Smooth muscle cell (in vitro differentiated cells): ENCODE data around the gene APCDD1L. TPM values are rescaled to one million over a fixed set of nuclear protein-coding genes. Genes with fewer than 3 reads are reported as not detected.

Experiments
- DNase-seq: peaks from one replicate; lab custom pipeline; 2025; ENCODE audit not compliant: unreplicated experiment; lab: John Stamatoyannopoulos, UW
- H2AFZ ChIP-seq: fragments of 200-600 bp; sonication (generic); 2 replicates; pipeline ENCODE4 v1.6.0; 2016; ENCODE audit warnings: antibody characterized with exemption, low read depth, mild to moderate bottlenecking
- H3F3A ChIP-seq: fragments of 200-600 bp; sonication (generic); 2 replicates; pipeline ENCODE4 v1.6.0; 2017; ENCODE audit warnings: antibody characterized with exemption, low read depth
- H3K27ac ChIP-seq: fragments of 200-600 bp; sonication (generic); 2 replicates; pipeline ENCODE4 v1.5.1; 2016; ENCODE audit warnings: low read depth, mild to moderate bottlenecking
- H3K27me3 ChIP-seq: fragments of 200-600 bp; sonication (generic); 2 replicates; pipeline ENCODE4 v1.6.1; 2016; ENCODE audit warnings: low read depth, mild to moderate bottlenecking
- H3K36me3 ChIP-seq: fragments of 200-600 bp; sonication (generic); 2 replicates; pipeline ENCODE4 v1.5.1; 2016; ENCODE audit warnings: low read depth
- H3K4me1 ChIP-seq: fragments of 200-600 bp; sonication (generic); 2 replicates; pipeline ENCODE4 v1.5.1; 2016; ENCODE audit warnings: low read depth
- H3K4me2 ChIP-seq: fragments of 200-600 bp; sonication (generic); 2 replicates; pipeline ENCODE4 v1.6.0; 2016; ENCODE audit warnings: mild to moderate bottlenecking
- H3K4me3 ChIP-seq: fragments of 200-600 bp; sonication (generic); 2 replicates; pipeline ENCODE4 v1.5.1; 2016; ENCODE audit warnings: mild to moderate bottlenecking
- H3K79me2 ChIP-seq: fragments of 200-600 bp; sonication (generic); 2 replicates; pipeline ENCODE4 v1.6.0; 2016; ENCODE audit warnings: low read depth, mild to moderate bottlenecking
- H3K9ac ChIP-seq: fragments of 200-600 bp; sonication (generic); 2 replicates; pipeline ENCODE4 v1.6.0; 2016; ENCODE audit warnings: low read depth
- H3K9me3 ChIP-seq: fragments of 200-600 bp; sonication (generic); replicated peaks from 2 replicates; pipeline ENCODE4 v1.5.1; 2016; ENCODE audit warnings: low read depth
- H4K20me1 ChIP-seq: fragments of 200-600 bp; sonication (generic); 2 replicates; pipeline ENCODE4 v1.6.0; 2016; ENCODE audit warnings: low read depth
- WGBS: methylation state at CpG from one replicate; pipeline ENCODE4 v1.1.7; 2016; ENCODE audit warnings: low lambda C conversion rate; 5-methylcytosine and 5-hydroxymethylcytosine counted together
- polyA plus RNA-seq: library from polyadenylated mRNA; unstranded; fragments of >200 nt; fragmentation: Nextera tagmentation; extraction: Ambion mirVana; gene quantifications from 2 replicates; pipeline ENCODE4 v1.2.1, GENCODE V29; 2016
- total RNA-seq: library from RNA; depleted of rRNA; stranded (reverse); fragments of >200 nt; gene quantifications from 2 replicates; pipeline ENCODE4 v1.2.3, GENCODE V29; 2014
- TF ChIP-seq, protein P1 (sequence below): fragments of 200-600 bp; sonication (generic); IDR thresholded peaks from 2 replicates; pipeline ENCODE4 v1.5.1; 2017; ENCODE audit warnings: borderline replicate concordance, mild to moderate bottlenecking, antibody characterized with exemption; ENCODE audit not compliant: insufficient read depth, poor library complexity, severe bottlenecking

The APCDD1L gene
- total and polyA plus RNA-seq, 2 experiments from 2014 or later, result 9.4 to 18.3 TPM

- H3K4me3 ChIP-seq, result no peak overlapping the region
- 87% methylated on average over 10 of the region's 10 CpGs for WGBS
- no peak for DNase-seq
- H3K36me3 ChIP-seq, result no peaks in the 10 kb centered on the region
- no peak overlapping the region for H2AFZ ChIP-seq
- no peaks in the 10 kb centered on the region for H3F3A ChIP-seq
- peaks cover 8% of the 10 kb centered on the region for H3K4me1 ChIP-seq
- no peaks in the 10 kb centered on the region for H3K27me3 ChIP-seq
- no peaks in the 10 kb centered on the region for H4K20me1 ChIP-seq
- TF ChIP-seq, protein P1, sequence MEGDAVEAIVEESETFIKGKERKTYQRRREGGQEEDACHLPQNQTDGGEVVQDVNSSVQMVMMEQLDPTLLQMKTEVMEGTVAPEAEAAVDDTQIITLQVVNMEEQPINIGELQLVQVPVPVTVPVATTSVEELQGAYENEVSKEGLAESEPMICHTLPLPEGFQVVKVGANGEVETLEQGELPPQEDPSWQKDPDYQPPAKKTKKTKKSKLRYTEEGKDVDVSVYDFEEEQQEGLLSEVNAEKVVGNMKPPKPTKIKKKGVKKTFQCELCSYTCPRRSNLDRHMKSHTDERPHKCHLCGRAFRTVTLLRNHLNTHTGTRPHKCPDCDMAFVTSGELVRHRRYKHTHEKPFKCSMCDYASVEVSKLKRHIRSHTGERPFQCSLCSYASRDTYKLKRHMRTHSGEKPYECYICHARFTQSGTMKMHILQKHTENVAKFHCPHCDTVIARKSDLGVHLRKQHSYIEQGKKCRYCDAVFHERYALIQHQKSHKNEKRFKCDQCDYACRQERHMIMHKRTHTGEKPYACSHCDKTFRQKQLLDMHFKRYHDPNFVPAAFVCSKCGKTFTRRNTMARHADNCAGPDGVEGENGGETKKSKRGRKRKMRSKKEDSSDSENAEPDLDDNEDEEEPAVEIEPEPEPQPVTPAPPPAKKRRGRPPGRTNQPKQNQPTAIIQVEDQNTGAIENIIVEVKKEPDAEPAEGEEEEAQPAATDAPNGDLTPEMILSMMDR, result no peak
- H3K27ac ChIP-seq, result no peak overlapping the region
- H3K4me2 ChIP-seq, result no peak overlapping the region
- no peaks in the 10 kb centered on the region for H3K9me3 ChIP-seq
- no peak overlapping the region for H3K9ac ChIP-seq
- H3K79me2 ChIP-seq, result no peaks in the 10 kb centered on the region
Observed at GRCh38 chr20:58557733-58558342, 42.6 kb upstream of the APCDD1L start.

DNA sequence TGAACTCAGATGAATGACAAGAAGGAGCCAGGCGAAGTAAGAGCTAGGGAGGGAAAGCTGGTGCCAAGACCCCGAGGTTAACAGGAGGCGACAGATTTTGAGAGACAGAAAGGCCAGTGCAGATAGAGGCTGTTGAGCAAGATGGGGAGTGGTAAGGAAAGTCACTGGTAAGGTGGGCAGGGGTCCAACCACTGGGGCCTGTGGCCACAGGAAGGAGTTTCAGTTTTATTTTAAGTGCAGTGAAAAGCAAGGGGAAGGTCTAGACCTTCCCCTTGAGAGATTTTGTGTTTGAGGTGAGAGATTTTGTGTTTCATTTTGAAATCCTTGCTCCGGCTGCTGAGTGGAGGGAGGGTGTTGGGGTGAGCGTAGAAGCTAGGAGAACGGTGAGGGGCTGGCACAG lies 41.8 kb upstream of the APCDD1L start:
- Histone ChIP-seq H3F3A (no peaks in the 10 kb centered on the region), H4K20me1 (no peaks in the 10 kb centered on the region), H3K9ac (no peak overlapping the region), H3K4me2 (no peak overlapping the region), H2AFZ (no peak overlapping the region), H3K36me3 (no peaks in the 10 kb centered on the region), H3K27ac (no peak overlapping the region), H3K4me1 (peaks cover 8% of the 10 kb centered on the region), H3K9me3 (no peaks in the 10 kb centered on the region), H3K4me3 (no peak overlapping the region), H3K79me2 (no peaks in the 10 kb centered on the region), H3K27me3 (no peaks in the 10 kb centered on the region)
- WGBS, result 91% methylated on average over 6 of the region's 6 CpGs
- no peak for DNase-seq
- TF ChIP-seq, protein P1, result no peak

DNA sequence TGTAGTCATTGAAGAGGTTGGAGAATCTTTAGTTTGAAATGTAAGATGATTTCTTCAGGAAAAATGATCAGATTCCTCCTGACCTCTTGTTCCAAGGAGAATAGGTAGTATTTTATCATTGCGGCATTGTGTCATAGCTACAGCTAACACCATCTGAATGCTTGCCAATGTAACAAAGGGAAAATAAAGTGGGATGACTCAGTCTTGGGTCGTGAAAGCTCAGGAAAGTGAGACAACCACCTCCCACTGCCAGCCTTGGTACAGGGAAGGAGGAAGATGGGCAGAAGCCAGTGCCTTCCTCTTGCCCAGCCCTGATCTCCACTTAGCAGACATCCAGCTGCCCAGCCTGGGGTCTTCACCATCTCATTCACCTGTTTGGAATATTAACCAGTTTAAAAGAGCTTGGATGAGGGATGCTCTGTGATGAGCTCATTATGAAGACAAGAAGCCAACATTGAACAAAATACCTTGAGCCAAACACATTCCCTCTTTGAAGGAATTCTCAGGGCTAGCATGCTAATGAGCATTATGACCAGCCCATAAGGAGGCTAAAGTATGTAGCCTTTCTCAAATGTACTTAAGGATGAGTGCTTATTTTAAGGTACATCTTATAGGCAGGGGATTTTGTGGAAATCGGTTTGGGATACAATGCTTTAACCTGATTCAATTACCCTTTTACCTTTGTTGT lies 40.0 kb upstream of the APCDD1L start:
- Histone ChIP-seq H3K27ac (no peak overlapping the region), H3K4me3 (no peak overlapping the region), H3K79me2 (no peaks in the 10 kb centered on the region), H3K9ac (no peak overlapping the region), H3K4me1 (peaks cover 8% of the 10 kb centered on the region), H3K27me3 (no peaks in the 10 kb centered on the region), H3K36me3 (no peaks in the 10 kb centered on the region), H3K9me3 (no peaks in the 10 kb centered on the region), H3K4me2 (no peak overlapping the region), H2AFZ (no peak overlapping the region), H4K20me1 (no peaks in the 10 kb centered on the region), H3F3A (no peaks in the 10 kb centered on the region)
- no peak for DNase-seq
- WGBS, result 53% methylated on average over 3 of the region's 3 CpGs
- TF ChIP-seq, protein P1, result no peak
